Hepatocyte (in vitro differentiated cells): ENCODE results near the gene RHPN2.
"Not testable (repeated sequence)": the region's sequence is repeated elsewhere in the genome, so short reads cannot be mapped to it uniquely, and the experiment has no call there.

Source experiments
- EZH2 ChIP-seq: fragments of 200-600 bp; sonication (generic); IDR thresholded peaks from 2 replicates; pipeline ENCODE4 v1.6.1; 2016; ENCODE audit warnings: antibody characterized with exemption, mild to moderate bottlenecking, borderline replicate concordance
- EZH2phosphoT487 ChIP-seq: fragments of 200-600 bp; sonication (generic); IDR thresholded peaks from one replicate; pipeline ENCODE4 v1.6.1; 2018; ENCODE audit warnings: antibody characterized with exemption, mild to moderate bottlenecking, low read depth, moderate library complexity; ENCODE audit not compliant: unreplicated experiment, severe bottlenecking
- TF ChIP-seq, protein P1 (sequence below): fragments of 200-600 bp; sonication (generic); IDR thresholded peaks from 2 replicates; pipeline ENCODE4 v1.5.1; 2016; ENCODE audit warnings: antibody characterized with exemption, mild to moderate bottlenecking; ENCODE audit not compliant: poor library complexity

DNA sequence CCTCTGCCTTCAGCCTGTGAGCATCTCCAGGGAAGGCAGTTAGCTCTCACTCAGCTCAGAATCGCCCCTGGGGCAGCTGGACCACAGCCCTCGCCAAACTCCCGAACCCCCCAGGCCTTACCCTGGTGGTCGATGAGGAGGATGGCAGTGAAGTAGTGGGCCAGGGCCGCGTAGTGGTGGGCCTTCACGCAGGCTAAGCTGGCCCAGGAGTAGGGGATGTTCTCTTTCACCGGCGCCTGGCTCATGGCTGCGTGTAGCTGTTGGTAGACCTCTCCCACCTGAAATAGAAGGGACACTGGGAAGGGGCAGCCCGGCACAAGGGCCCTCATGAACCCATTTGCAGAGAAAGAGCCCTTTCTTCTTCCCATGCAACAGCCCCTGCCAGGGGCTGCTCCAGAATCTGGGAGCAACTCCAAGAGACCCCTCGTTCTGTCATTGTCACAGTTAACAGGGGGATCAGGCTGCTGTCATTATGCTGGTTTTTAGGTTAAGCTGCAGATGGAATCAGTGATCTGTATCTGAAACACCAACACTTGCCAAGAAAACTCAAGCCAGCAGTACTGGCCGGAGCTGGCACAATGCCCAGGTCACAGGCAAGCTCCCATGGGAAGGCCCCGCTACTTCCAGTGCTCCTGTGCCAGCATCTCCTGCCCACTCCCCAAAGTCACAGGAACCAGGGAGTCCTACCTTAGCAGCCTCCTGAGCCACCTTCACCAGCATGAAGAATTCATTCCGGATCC, 62.4 kb downstream of the RHPN2 start:
- not testable (repeated sequence) for TF ChIP-seq EZH2, EZH2phosphoT487
- TF ChIP-seq, protein P1, sequence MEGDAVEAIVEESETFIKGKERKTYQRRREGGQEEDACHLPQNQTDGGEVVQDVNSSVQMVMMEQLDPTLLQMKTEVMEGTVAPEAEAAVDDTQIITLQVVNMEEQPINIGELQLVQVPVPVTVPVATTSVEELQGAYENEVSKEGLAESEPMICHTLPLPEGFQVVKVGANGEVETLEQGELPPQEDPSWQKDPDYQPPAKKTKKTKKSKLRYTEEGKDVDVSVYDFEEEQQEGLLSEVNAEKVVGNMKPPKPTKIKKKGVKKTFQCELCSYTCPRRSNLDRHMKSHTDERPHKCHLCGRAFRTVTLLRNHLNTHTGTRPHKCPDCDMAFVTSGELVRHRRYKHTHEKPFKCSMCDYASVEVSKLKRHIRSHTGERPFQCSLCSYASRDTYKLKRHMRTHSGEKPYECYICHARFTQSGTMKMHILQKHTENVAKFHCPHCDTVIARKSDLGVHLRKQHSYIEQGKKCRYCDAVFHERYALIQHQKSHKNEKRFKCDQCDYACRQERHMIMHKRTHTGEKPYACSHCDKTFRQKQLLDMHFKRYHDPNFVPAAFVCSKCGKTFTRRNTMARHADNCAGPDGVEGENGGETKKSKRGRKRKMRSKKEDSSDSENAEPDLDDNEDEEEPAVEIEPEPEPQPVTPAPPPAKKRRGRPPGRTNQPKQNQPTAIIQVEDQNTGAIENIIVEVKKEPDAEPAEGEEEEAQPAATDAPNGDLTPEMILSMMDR, result not testable (repeated sequence)
